Karpas-422 (cell line): ENCODE results near the gene ARHGAP27. TPM values are rescaled to one million over a fixed set of nuclear protein-coding genes. Genes with fewer than 3 reads are reported as not detected.
A peak's percentile ranks its signal among the peaks of the same experiment; 100 is the strongest.

Source experiments
- DNase-seq: peaks from one replicate; pipeline ENCODE4 v3.0.0-alpha.2; 2015
- H2AFZ ChIP-seq: fragments of 200-600 bp; sonication (generic); 2 replicates; pipeline ENCODE4 v1.6.1; 2014; ENCODE audit warnings: antibody characterized with exemption, low read length, mixed read lengths
- H3K27ac ChIP-seq: fragments of 200-600 bp; sonication (generic); 2 replicates; pipeline ENCODE4 v1.5.1; 2014; ENCODE audit warnings: mild to moderate bottlenecking, low read length, moderate library complexity
- H3K27me3 ChIP-seq: fragments of 200-600 bp; sonication (generic); 2 replicates; pipeline ENCODE4 v1.6.1; 2014; ENCODE audit warnings: low read length, mixed read lengths
- H3K36me3 ChIP-seq: fragments of 200-600 bp; sonication (generic); 2 replicates; pipeline ENCODE4 v1.6.1; 2014; ENCODE audit warnings: low read length, mixed read lengths; ENCODE audit not compliant: insufficient read depth
- H3K4me1 ChIP-seq: fragments of 200-600 bp; sonication (generic); 2 replicates; pipeline ENCODE4 v1.6.1; 2014; ENCODE audit warnings: mild to moderate bottlenecking, low read length, mixed read lengths
- H3K4me2 ChIP-seq: fragments of 200-600 bp; sonication (generic); 2 replicates; pipeline ENCODE4 v1.6.1; 2014; ENCODE audit warnings: low read length, low read depth, mild to moderate bottlenecking; ENCODE audit not compliant: poor library complexity, severe bottlenecking
- H3K4me3 ChIP-seq: fragments of 200-600 bp; sonication (generic); 2 replicates; pipeline ENCODE4 v1.5.1; 2014; ENCODE audit warnings: mild to moderate bottlenecking, antibody characterized with exemption, low read length, mixed read lengths
- H3K79me2 ChIP-seq: fragments of 200-600 bp; sonication (generic); 2 replicates; pipeline ENCODE4 v1.6.1; 2014; ENCODE audit warnings: mild to moderate bottlenecking, low read length, mixed read lengths
- H3K9ac ChIP-seq: fragments of 200-600 bp; sonication (generic); 2 replicates; pipeline ENCODE4 v1.6.0; 2014; ENCODE audit warnings: low read length
- H3K9me2 ChIP-seq: fragments of 200-600 bp; sonication (generic), shearing (Covaris generic); replicated peaks from 2 replicates; pipeline ENCODE4 v1.6.0; 2014; ENCODE audit warnings: mild to moderate bottlenecking, low read length, moderate library complexity; ENCODE audit not compliant: insufficient read depth
- H3K9me3 ChIP-seq: fragments of 300-700, 200-600 bp; sonication (generic); 2 replicates; pipeline ENCODE4 v1.6.1; 2014; ENCODE audit warnings: low read length, mixed read lengths
- H4K20me1 ChIP-seq: fragments of 200-600 bp; sonication (generic); 2 replicates; pipeline ENCODE4 v1.6.1; 2014; ENCODE audit warnings: mild to moderate bottlenecking, antibody characterized with exemption, low read length, low read depth; ENCODE audit not compliant: insufficient read depth
- total RNA-seq: library from RNA; depleted of rRNA; stranded (reverse); fragments of >200 nt; shearing (Covaris generic); gene quantifications from 2 replicates; pipeline ENCODE4 v1.2.3, GENCODE V29; 2014; ENCODE audit warnings: low replicate concordance

The ARHGAP27 gene
- total RNA-seq, 1 experiment from 2014 or later: 24.9 TPM

DNA sequence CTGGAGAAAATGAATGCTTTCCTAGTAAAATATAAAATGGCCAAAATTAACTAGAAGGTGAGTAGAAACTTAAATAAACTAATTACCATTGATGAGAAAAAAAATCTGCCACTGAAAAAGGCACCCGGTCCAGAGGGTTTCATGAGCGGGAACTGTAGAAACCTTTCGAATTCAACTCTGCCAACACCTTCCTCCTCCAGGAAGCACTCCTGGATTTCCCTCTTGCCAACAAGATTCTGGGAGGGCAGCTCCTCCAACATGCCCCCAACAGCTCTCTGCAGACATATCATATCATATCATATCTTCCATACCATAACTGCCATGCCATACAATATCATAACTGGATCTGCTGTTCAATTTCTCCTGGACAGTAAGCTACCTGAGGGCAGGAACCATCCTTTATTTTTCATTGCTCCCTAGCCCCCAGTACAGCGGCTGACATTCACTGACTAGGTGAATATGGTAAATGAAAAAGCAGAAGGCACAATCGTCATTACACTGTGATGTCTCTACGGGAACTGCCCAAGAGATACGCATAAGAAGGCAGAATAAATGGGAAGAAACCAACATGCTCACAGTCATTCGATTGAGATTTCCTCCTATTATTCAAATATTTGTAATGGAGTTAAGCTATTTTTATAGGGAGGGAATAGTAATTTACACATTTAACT, 9.2 kb downstream of the ARHGAP27 start:
- no peak overlapping the region for H2AFZ ChIP-seq
- no peak overlapping the region for H3K4me2 ChIP-seq
- peaks cover 40% of the 10 kb centered on the region for H3K4me1 ChIP-seq
- H3K27me3 ChIP-seq: no peaks in the 10 kb centered on the region
- H3K4me3 ChIP-seq: no peak overlapping the region
- no peak for DNase-seq
- no peaks in the 10 kb centered on the region for H3K9me2 ChIP-seq
- H3K36me3 ChIP-seq: no peaks in the 10 kb centered on the region
- H3K9ac ChIP-seq: no peak overlapping the region
- H3K9me3 ChIP-seq: no peaks in the 10 kb centered on the region
- H3K79me2 ChIP-seq: peaks cover 8% of the 10 kb centered on the region
- H4K20me1 ChIP-seq: no peaks in the 10 kb centered on the region
- no peak overlapping the region for H3K27ac ChIP-seq

DNA sequence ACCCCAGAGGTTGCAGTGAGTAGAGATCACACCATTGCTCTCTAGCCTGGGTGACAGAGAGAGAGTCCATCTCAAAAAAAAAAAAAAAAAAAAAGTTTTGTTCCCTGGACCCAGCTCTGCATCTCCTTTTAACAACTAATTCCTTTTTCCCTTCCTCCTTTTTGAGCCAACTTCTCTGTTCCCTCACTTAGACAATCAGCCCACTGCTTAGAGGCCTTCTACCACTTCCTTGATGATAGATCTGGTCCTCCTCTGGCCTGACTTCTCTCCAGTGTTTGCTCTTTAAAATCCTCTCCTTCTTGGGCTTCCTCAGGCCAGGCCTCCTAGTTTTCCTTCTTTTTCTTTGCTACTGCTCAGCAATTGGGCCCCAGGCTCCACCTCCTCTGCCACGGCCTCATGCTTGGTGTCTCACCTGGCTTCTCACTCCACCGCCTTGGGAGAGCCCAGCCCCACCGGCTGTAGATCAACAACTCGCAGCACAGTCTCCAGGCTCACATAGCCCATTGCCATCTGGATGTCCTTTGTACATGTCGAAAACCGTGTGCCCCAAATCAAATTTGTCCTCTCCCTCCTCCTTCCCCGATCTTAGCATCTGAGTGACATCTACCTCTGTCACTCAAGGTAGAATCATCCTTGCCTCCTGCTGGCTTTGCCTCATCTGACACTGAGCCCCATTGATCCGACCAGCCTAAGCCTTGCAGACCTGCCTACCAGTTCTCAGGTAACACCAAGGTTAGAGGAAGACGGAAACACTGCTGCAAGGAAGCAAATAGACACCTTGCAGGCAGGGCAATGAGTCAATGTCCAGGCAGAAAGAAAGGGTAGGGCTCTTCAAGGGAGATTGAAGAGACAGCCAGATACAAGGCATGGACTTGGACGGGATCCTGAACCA, 17.4 kb downstream of the ARHGAP27 start:
- Histone ChIP-seq H3K4me1 (peaks cover 62% of the 10 kb centered on the region), H2AFZ (no peak overlapping the region), H3K79me2 (peaks cover 17% of the 10 kb centered on the region), H3K4me3 (no peak overlapping the region), H3K9me2 (no peaks in the 10 kb centered on the region), H3K36me3 (no peaks in the 10 kb centered on the region), H3K27me3 (no peaks in the 10 kb centered on the region), H3K27ac (peak overlapping the region; percentile 45; the same call in 1 of the 2 replicates), H3K9me3 (no peaks in the 10 kb centered on the region), H3K9ac (no peak overlapping the region), H3K4me2 (no peak overlapping the region), H4K20me1 (no peaks in the 10 kb centered on the region)
- no peak for DNase-seq

DNA sequence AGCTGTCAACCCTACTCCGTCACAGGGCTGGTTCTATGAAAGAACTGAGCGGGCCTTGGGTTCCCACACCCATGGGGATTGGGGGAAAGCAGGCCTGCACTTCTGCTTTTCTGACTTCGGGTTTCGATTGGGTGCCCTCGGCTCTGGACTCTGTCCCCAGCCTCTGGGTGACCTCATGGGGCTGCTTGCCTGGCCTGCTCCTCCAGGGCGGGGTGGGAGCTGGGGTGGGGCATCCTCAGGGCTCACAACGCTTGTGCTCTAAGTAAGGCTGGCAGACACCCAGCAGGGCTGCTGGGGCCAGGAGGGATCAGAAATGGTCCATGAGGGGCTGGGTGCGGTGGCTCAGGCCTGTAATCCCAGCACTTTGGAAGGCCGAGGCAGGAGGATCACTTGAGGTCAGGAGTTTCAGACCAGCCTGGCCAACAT, 19.2 kb downstream of the ARHGAP27 start:
- Histone ChIP-seq H3K4me1 (peaks cover 58% of the 10 kb centered on the region), H3K4me3 (peak overlapping the region; percentile 29; the same call in 1 of the 2 replicates), H4K20me1 (peaks cover 2% of the 10 kb centered on the region; the same call in 1 of the 2 replicates), H3K27ac (peak overlapping the region; percentile 83), H3K79me2 (peaks cover 29% of the 10 kb centered on the region), H3K9ac (peak overlapping the region; percentile 42; the same call in 1 of the 2 replicates), H3K27me3 (no peaks in the 10 kb centered on the region), H3K36me3 (no peaks in the 10 kb centered on the region), H2AFZ (no peak overlapping the region), H3K9me3 (no peaks in the 10 kb centered on the region), H3K9me2 (no peaks in the 10 kb centered on the region), H3K4me2 (peak overlapping the region; percentile 87)
- peak; percentile 88 for DNase-seq

DNA sequence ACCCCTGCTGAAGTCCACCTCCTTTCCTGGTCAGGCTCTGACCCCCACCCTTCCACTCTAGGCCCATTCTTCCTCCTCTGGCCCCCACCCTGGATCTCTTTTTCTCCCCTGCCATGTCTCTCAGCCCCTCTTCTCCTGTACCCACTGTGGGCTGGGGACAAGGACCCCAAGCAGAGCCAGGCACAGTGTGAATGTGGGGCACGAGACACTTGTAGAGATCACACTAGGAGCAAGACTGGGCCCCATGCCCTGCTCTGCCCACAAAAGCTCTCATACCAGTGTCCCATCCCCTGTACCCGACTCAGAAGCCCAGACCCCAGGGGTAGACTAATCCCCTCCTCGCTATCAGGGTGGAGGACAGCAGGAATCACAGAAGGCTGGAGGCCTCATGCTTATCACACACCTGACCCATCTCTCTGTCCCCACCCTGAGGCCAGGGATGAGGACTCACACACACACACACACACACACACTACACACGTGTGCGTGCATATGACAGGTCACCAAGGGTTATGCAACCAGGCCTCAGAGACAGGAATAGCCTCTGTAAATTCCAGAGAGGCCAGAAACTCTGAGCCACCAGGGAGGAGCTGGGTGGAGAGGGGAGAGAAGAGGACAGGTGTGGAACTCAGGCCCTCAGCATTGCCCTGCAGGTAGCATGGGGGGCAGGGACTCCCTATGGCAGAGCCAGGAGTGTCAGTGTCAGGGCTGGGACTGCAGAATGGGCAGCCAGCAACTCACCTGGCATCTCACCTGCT, 21.1 kb downstream of the ARHGAP27 start:
- H3K9me3 ChIP-seq: no peaks in the 10 kb centered on the region
- H3K9me2 ChIP-seq: no peaks in the 10 kb centered on the region
- no peaks in the 10 kb centered on the region for H3K27me3 ChIP-seq
- H3K36me3 ChIP-seq: no peaks in the 10 kb centered on the region
- peak overlapping the region; percentile 83 for H3K27ac ChIP-seq
- peak overlapping the region; percentile 87 for H3K4me2 ChIP-seq
- peaks cover 44% of the 10 kb centered on the region for H3K79me2 ChIP-seq
- H2AFZ ChIP-seq: no peak overlapping the region
- DNase-seq: no peak
- H4K20me1 ChIP-seq: peaks cover 4% of the 10 kb centered on the region; the same call in 1 of the 2 replicates
- H3K9ac ChIP-seq: peak overlapping the region; percentile 88
- peaks cover 65% of the 10 kb centered on the region for H3K4me1 ChIP-seq
- H3K4me3 ChIP-seq: peak overlapping the region; percentile 86

DNA sequence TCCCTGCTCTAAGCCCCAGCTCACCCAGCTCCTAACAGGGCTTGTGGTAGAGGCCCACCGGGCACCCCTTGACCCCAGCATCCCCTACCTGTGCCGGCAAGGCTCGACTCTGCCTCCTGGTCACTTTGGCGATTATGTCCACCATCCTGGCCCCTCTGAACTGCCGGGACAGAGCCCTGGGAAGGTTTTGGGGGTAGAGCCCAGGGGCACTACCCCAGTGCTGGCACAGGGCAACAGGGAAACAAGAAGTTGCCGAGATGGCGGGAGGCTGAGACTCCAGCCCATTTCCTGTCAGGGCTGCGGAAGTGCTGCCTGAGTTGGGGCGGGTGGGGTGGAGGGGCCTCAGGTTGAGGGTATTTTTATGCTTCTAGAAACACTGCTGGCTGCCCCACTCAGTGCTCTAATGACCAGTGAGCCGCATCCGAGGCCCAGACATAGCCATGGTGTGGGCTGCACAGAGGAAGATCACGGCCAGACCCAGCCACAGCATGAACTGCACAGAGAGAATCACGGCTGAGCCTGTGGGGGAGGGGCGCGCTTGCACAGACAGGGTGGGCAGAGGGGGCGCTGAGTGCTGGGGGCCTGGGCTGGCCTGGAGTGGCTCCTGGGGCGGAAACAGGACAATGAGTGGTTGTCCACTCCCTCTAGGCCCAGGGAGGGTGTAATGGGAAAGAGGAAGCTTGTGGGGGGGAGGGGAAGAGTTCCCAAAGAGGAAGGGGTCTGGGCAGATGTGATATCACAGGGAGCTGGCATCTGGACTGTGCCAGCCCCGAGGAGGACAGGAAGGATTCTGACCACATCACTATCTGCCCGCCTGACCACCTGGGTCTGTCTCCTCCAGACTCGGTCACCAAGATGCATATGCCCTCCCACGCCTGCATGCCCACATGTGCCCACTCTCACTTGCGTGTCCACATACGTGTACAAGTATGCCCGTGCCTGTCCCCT, 22.3 kb downstream of the ARHGAP27 start:
- no peaks in the 10 kb centered on the region for H3K9me3 ChIP-seq
- H4K20me1 ChIP-seq: peaks cover 8% of the 10 kb centered on the region
- peak overlapping the region; percentile 87 for H3K4me2 ChIP-seq
- H3K9ac ChIP-seq: peak overlapping the region; percentile 88
- H3K79me2 ChIP-seq: peaks cover 48% of the 10 kb centered on the region
- H2AFZ ChIP-seq: peak overlapping the region; percentile 17; the same call in 1 of the 2 replicates
- H3K4me1 ChIP-seq: peaks cover 63% of the 10 kb centered on the region
- H3K4me3 ChIP-seq: peak overlapping the region; percentile 86
- no peaks in the 10 kb centered on the region for H3K27me3 ChIP-seq
- peak overlapping the region; percentile 83 for H3K27ac ChIP-seq
- H3K36me3 ChIP-seq: peaks cover 7% of the 10 kb centered on the region; the same call in 1 of the 2 replicates
- H3K9me2 ChIP-seq: no peaks in the 10 kb centered on the region
- DNase-seq: peak; percentile 90

DNA sequence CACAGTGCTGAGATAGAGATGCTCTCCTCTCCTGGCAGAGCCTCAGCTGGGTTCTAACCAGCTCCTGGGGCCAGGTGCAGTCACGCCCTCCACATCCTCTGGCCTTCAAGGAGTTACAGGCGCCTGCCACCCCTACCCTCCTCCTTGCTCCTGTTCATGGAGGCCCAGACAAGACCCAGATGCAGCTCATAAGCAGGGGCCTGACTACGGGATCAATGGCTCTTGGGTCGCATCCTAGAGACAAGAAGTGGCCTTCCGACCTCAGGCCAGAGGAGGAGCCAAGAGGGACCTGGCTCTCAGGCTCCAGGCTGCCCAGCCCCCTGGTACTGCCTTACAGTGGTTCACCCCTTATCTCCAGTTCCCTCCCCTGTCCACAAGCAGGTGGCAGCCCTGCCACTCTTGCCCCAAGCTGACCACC, 23.0 kb downstream of the ARHGAP27 start:
- peak overlapping the region; percentile 83 for H3K27ac ChIP-seq
- H3K9me3 ChIP-seq: no peaks in the 10 kb centered on the region
- peak overlapping the region; percentile 88 for H3K9ac ChIP-seq
- H3K9me2 ChIP-seq: no peaks in the 10 kb centered on the region
- peak overlapping the region; percentile 87 for H3K4me2 ChIP-seq
- DNase-seq: peak; percentile 57
- H3K4me3 ChIP-seq: peak overlapping the region; percentile 86
- H2AFZ ChIP-seq: no peak overlapping the region; the same call in 1 of the 2 replicates
- H3K79me2 ChIP-seq: peaks cover 48% of the 10 kb centered on the region
- H3K27me3 ChIP-seq: no peaks in the 10 kb centered on the region
- peaks cover 57% of the 10 kb centered on the region for H3K4me1 ChIP-seq
- H4K20me1 ChIP-seq: peaks cover 10% of the 10 kb centered on the region
- peaks cover 10% of the 10 kb centered on the region; the same call in 1 of the 2 replicates for H3K36me3 ChIP-seq
